Naive thymus-derived CD4-positive, alpha-beta T cell (primary cell): ENCODE measurements around the gene PTPN23. TPM values are rescaled to one million over a fixed set of nuclear protein-coding genes. Genes with fewer than 3 reads are reported as not detected.
A peak's percentile ranks its signal among the peaks of the same experiment; 100 is the strongest.
"Not testable (repeated sequence)": the region's sequence is repeated elsewhere in the genome, so short reads cannot be mapped to it uniquely, and the experiment has no call there.

Experiments used
- ATAC-seq: fragments of 150-1000 bp; cut with Tn5 transposase; 2 replicates; pipeline ENCODE4 v1.10.0; 2021; ENCODE audit warnings: mild to moderate bottlenecking, moderate library complexity
- CTCF ChIA-PET: fragments of 350-600 bp; sonication (Branson Sonifier 250); formaldehyde crosslinking; loops from one replicate; lab custom pipeline; 2021; ENCODE audit warnings: antibody characterized with exemption; lab: Charles Lee
- POLR2A ChIA-PET: fragments of 350-600 bp; sonication (Branson Sonifier 250); formaldehyde crosslinking; loops from one replicate; lab custom pipeline; 2021; ENCODE audit warnings: antibody characterized with exemption, inconsistent platforms; lab: Charles Lee
- DNase-seq, 9 donors: peaks; one replicate each; pipeline versions ENCODE4 v3.0.0 to v3.0.0-alpha.2; 2020 to 2022; ENCODE audit warnings: mixed read lengths in 1 of 9
- H3K27ac ChIP-seq: one replicate; pipeline ENCODE4 v1.7.0; 2013; ENCODE audit warnings: mild to moderate bottlenecking, low read depth, low read length, moderate library complexity
- H3K27me3 ChIP-seq, 2 donors: one replicate each; pipeline ENCODE4 v1.7.0; 2013; ENCODE audit warnings: low read length in 2 of 2, mild to moderate bottlenecking in 2 of 2, moderate library complexity in 2 of 2; ENCODE audit not compliant: control insufficient read depth in 2 of 2, insufficient read depth in 2 of 2
- H3K36me3 ChIP-seq, 3 experiments: 1 replicate in 2 of 3; 2 replicates in 1 of 3; pipeline ENCODE4 v1.7.0; 2013; ENCODE audit warnings: low read length in 3 of 3, mild to moderate bottlenecking in 3 of 3, moderate library complexity in 1 of 3; ENCODE audit not compliant: insufficient read depth in 3 of 3, control insufficient read depth in 2 of 3
- H3K4me1 ChIP-seq, 2 donors: one replicate each; pipeline ENCODE4 v1.7.0; 2013; ENCODE audit warnings: low read length in 2 of 2, mild to moderate bottlenecking in 2 of 2, moderate library complexity in 1 of 2; ENCODE audit not compliant: control insufficient read depth in 2 of 2, insufficient read depth in 2 of 2
- H3K4me3 ChIP-seq: 2 replicates; pipeline ENCODE4 v1.7.0; 2013; ENCODE audit warnings: mild to moderate bottlenecking, low read length
- H3K9me3 ChIP-seq, 3 experiments: 1 replicate in 2 of 3; 2 replicates in 1 of 3; pipeline ENCODE4 v1.7.0; 2013; ENCODE audit warnings: low read length in 3 of 3; ENCODE audit not compliant: control insufficient read depth in 2 of 3
- H3K27ac Mint-ChIP-seq, 9 donors: one replicate each; pipeline ENCODE4 v1.8.0; 2020 to 2022; ENCODE audit warnings: mixed read lengths in 9 of 9, mild to moderate bottlenecking in 8 of 9, moderate library complexity in 5 of 9, inconsistent platforms in 2 of 9
- H3K27me3 Mint-ChIP-seq, 5 donors: one replicate each; pipeline ENCODE4 v1.8.0; 2021 to 2022; ENCODE audit warnings: mixed read lengths in 5 of 5, mild to moderate bottlenecking in 1 of 5
- H3K36me3 Mint-ChIP-seq, 5 donors: one replicate each; pipeline ENCODE4 v1.8.0; 2020 to 2022; ENCODE audit warnings: mixed read lengths in 5 of 5, mild to moderate bottlenecking in 3 of 5, inconsistent platforms in 1 of 5
- H3K4me1 Mint-ChIP-seq, 7 donors: one replicate each; pipeline ENCODE4 v1.8.0; 2020 to 2022; ENCODE audit warnings: mixed read lengths in 7 of 7, mild to moderate bottlenecking in 3 of 7, inconsistent platforms in 1 of 7
- H3K4me3 Mint-ChIP-seq, 10 donors: one replicate each; pipeline ENCODE4 v1.8.0; 2020 to 2022; ENCODE audit warnings: mild to moderate bottlenecking in 10 of 10, mixed read lengths in 10 of 10, moderate library complexity in 6 of 10, inconsistent platforms in 2 of 10
- H3K9me3 Mint-ChIP-seq, 11 donors: one replicate each; pipeline ENCODE4 v1.8.0; 2020 to 2022; ENCODE audit warnings: mixed read lengths in 11 of 11, mild to moderate bottlenecking in 4 of 11, inconsistent platforms in 1 of 11, moderate library complexity in 1 of 11
- intact Hi-C, 2 donors: fragments of 100-400 bp; cut with micrococcal nuclease; formaldehyde crosslinking; loops; one replicate each; pipeline ENCODE4 v1.15.1; 2023
- polyA plus RNA-seq, 2 donors: library from polyadenylated mRNA; unstranded; fragments of 300-500 nt; fragmentation: Illumina TruSeq; gene quantifications; one replicate each; pipeline ENCODE4 v1.2.3, GENCODE V29; 2021
- total RNA-seq, 6 experiments: library from RNA in 5 of 6; stranded (reverse) in 5 of 6; gene quantifications; 1 replicate in 5 of 6; 2 replicates in 1 of 6; pipeline ENCODE4 v1.2.3 and lab custom pipeline; 2021 to 2026

Gene PTPN23
- total and polyA plus RNA-seq, 7 experiments from 2014 or later: 1.4 to 51.2 (median 36.7) TPM

DNA sequence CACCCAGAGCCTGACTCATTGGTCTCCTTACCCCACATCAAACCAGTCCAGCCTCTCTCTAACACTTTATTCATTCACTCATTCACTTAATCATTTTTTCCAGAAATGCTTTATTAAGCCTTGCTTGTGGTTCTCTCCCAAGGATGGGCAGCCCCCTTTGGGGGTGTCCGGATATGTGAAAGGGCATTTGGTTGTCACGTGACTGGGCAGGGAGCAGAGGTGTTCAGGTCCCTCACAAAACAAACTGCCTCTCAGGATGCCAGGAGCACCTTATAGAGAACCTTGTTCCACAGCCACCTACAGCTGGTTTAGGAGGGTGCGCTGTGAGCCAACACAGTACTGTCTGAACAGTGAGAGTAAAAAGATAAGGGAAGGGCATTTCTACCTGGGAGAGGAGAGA is 25.8 kb upstream of the PTPN23 start:
- H3K27ac ChIP-seq: no peak overlapping the region
- intact Hi-C loops: no loop called here
- no peaks in the 10 kb centered on the region for H3K4me1 ChIP-seq
- ChIA-PET CTCF (no interaction called here), POLR2A (no interaction called here)
- Mint-ChIP-seq H3K36me3 (peaks cover under 1 to 10% (median 4%) of the 10 kb centered on the region in 5 donors), H3K4me3 (no peak overlapping the region), H3K9me3 (peaks cover 3 to 23% (median 12%) of the 10 kb centered on the region in 11 donors), H3K27ac (no peak overlapping the region), H3K27me3 (peaks cover 0 to 2% (median 0%) of the 10 kb centered on the region in 5 donors), H3K4me1 (peaks cover 0 to 6% (median 0%) of the 10 kb centered on the region in 7 donors)
- no peaks in the 10 kb centered on the region for H3K27me3 ChIP-seq
- H3K36me3 ChIP-seq: no peaks in the 10 kb centered on the region
- DNase-seq: no peak
- no peak overlapping the region for H3K4me3 ChIP-seq
- peaks cover 0 to 7% (median 0%) of the 10 kb centered on the region in 3 experiments for H3K9me3 ChIP-seq
- no peak for ATAC-seq

- Histone ChIP-seq H3K27ac (no peak overlapping the region), H3K9me3 (peaks cover 0 to 7% (median 0%) of the 10 kb centered on the region in 3 experiments), H3K27me3 (no peaks in the 10 kb centered on the region), H3K4me1 (no peaks in the 10 kb centered on the region), H3K36me3 (no peaks in the 10 kb centered on the region), H3K4me3 (no peak overlapping the region)
- no peak overlapping the region for H3K4me3 Mint-ChIP-seq
- H3K4me1 Mint-ChIP-seq: peaks cover 0 to 6% (median 0%) of the 10 kb centered on the region in 7 donors
- peaks cover 5 to 15% (median 8%) of the 10 kb centered on the region in 5 donors for H3K36me3 Mint-ChIP-seq
- no peak overlapping the region for H3K27ac Mint-ChIP-seq
- H3K9me3 Mint-ChIP-seq: peaks cover 3 to 29% (median 16%) of the 10 kb centered on the region in 11 donors
- ATAC-seq (no peak), DNase-seq (no peak)
- CTCF ChIA-PET: no interaction called here
- POLR2A ChIA-PET: no interaction called here
- intact Hi-C loops: no loop called here
- H3K27me3 Mint-ChIP-seq: no peaks in the 10 kb centered on the region
Observed at GRCh38 chr3:47356201-47356600, 24.6 kb upstream of the PTPN23 start.

- CTCF ChIA-PET: no interaction called here
- H3K9me3 Mint-ChIP-seq: peaks cover 8 to 36% (median 21%) of the 10 kb centered on the region in 11 donors
- POLR2A ChIA-PET: no interaction called here
- H3K36me3 Mint-ChIP-seq: peaks cover 5 to 18% (median 11%) of the 10 kb centered on the region in 5 donors
- intact Hi-C loops: no loop called here
- DNase-seq (no peak), ATAC-seq (no peak)
- H3K27ac Mint-ChIP-seq: peak overlapping the region in 1 of 9 donors; percentile 33
- H3K4me3 Mint-ChIP-seq: no peak overlapping the region
- peaks cover 11 to 13% of the 10 kb centered on the region in 2 donors for H3K4me1 ChIP-seq
- no peaks in the 10 kb centered on the region for H3K27me3 ChIP-seq
- H3K4me1 Mint-ChIP-seq: peaks cover 7 to 22% (median 13%) of the 10 kb centered on the region in 7 donors
- no peak overlapping the region for H3K27ac ChIP-seq
- peaks cover 0 to 7% (median 0%) of the 10 kb centered on the region in 3 experiments for H3K9me3 ChIP-seq
- no peaks in the 10 kb centered on the region for H3K36me3 ChIP-seq
- H3K4me3 ChIP-seq: no peak overlapping the region
- H3K27me3 Mint-ChIP-seq: no peaks in the 10 kb centered on the region
Observed at GRCh38 chr3:47359323-47359722, 21.5 kb upstream of the PTPN23 start.

DNA sequence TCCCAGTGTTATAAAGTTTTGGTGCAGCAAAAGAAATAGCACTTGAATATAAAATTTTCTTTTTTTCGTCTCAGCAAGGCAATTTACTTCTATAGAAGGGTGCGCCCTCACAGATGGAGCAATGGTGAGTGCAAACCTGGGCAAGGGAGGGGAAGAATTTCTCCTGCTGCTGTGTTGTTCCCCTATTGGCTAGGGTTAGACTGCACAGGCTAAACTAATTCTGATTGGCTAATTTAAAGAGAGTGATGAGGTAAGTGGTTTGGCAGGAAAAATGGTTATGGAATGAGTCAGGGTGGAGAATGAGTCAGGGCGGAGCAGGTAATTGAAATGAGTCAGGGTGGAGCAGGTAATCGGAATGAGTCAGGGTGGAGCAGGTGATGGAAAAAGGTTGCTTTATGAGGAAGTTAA is 20.7 kb upstream of the PTPN23 start:
- DNase-seq, POLR2A ChIA-PET, H3K36me3 ChIP-seq, H3K27me3 Mint-ChIP-seq, ATAC-seq, intact Hi-C loops, H3K27ac Mint-ChIP-seq, H3K27me3 ChIP-seq, H3K27ac ChIP-seq, CTCF ChIA-PET, H3K9me3 ChIP-seq, H3K4me3 ChIP-seq, H3K4me3 Mint-ChIP-seq: not testable (repeated sequence)
- H3K4me1 ChIP-seq: peaks cover 11 to 13% of the 10 kb centered on the region in 2 donors
- Mint-ChIP-seq H3K9me3 (peaks cover 8 to 36% (median 21%) of the 10 kb centered on the region in 11 donors), H3K4me1 (peaks cover 7 to 22% (median 13%) of the 10 kb centered on the region in 7 donors), H3K36me3 (peaks cover 5 to 18% (median 11%) of the 10 kb centered on the region in 5 donors)

- H3K4me3 ChIP-seq: no peak overlapping the region
- Mint-ChIP-seq H3K27me3 (no peaks in the 10 kb centered on the region), H3K27ac (peak overlapping the region; percentile 58 to 90 (median 78)), H3K36me3 (peaks cover 5 to 18% (median 9%) of the 10 kb centered on the region in 5 donors), H3K4me3 (peak overlapping the region; percentile 15 to 65 (median 40)), H3K4me1 (peaks cover 7 to 22% (median 12%) of the 10 kb centered on the region in 7 donors), H3K9me3 (peaks cover 8 to 35% (median 21%) of the 10 kb centered on the region in 11 donors)
- no peaks in the 10 kb centered on the region for H3K36me3 ChIP-seq
- no peaks in the 10 kb centered on the region for H3K27me3 ChIP-seq
- ATAC-seq (peak; percentile 44), DNase-seq (peak in 6 of 9 donors; percentile 10 to 31 (median 19))
- peak overlapping the region; percentile 26 for H3K27ac ChIP-seq
- ChIA-PET CTCF (no interaction called here), POLR2A (interaction anchor here (0.8 to 1.4 kb wide), 3 partner anchors 17 to 1508 kb away, joined by 3 to 6 read pairs (median 3); no protein-coding TSS in a partner anchor)
- peaks cover 0 to 7% (median 0%) of the 10 kb centered on the region in 3 experiments for H3K9me3 ChIP-seq
- peaks cover 11 to 13% of the 10 kb centered on the region in 2 donors for H3K4me1 ChIP-seq
- intact Hi-C loops: no loop called here
Observed at GRCh38 chr3:47362701-47363100, 18.1 kb upstream of the PTPN23 start.

- H3K9me3 ChIP-seq: no peaks in the 10 kb centered on the region
- H3K27me3 ChIP-seq: no peaks in the 10 kb centered on the region
- ATAC-seq (no peak), DNase-seq (no peak)
- no peaks in the 10 kb centered on the region for H3K36me3 ChIP-seq
- no peak overlapping the region for H3K27ac ChIP-seq
- ChIA-PET POLR2A (no interaction called here), CTCF (no interaction called here)
- intact Hi-C loops: no loop called here
- Mint-ChIP-seq H3K27me3 (peaks cover 0 to 6% (median 4%) of the 10 kb centered on the region in 5 donors), H3K9me3 (peaks cover under 1 to 8% (median 5%) of the 10 kb centered on the region in 11 donors), H3K4me1 (peaks cover 7 to 17% (median 12%) of the 10 kb centered on the region in 7 donors), H3K36me3 (peaks cover 0 to 7% (median 3%) of the 10 kb centered on the region in 5 donors), H3K27ac (no peak overlapping the region), H3K4me3 (no peak overlapping the region)
- H3K4me3 ChIP-seq: no peak overlapping the region
- H3K4me1 ChIP-seq: peaks cover 11 to 13% of the 10 kb centered on the region in 2 donors
Observed at GRCh38 chr3:47365213-47366153, 15.3 kb upstream of the PTPN23 start.
